Suprapubic skin (tissue), 4 donors: ENCODE data around the gene DRD3. TPM values are rescaled to one million over a fixed set of nuclear protein-coding genes. Genes with fewer than 3 reads are reported as not detected.

Experiments used
- DNase-seq, 2 donors: peaks; one replicate each; pipeline ENCODE4 v3.0.0-alpha.2; 2019; ENCODE audit warnings: low spot score in 2 of 2
- H3K27ac ChIP-seq: fragments of 200-600 bp; sonication (generic); one replicate; pipeline ENCODE4 v1.5.1; 2019
- H3K27me3 ChIP-seq: fragments of 200-600 bp; sonication (generic); one replicate; pipeline ENCODE4 v1.5.1; 2019
- H3K36me3 ChIP-seq: fragments of 200-600 bp; sonication (generic); one replicate; pipeline ENCODE4 v1.5.1; 2019
- H3K4me1 ChIP-seq: fragments of 200-600 bp; sonication (generic); one replicate; pipeline ENCODE4 v1.5.1; 2019
- H3K4me3 ChIP-seq: fragments of 200-600 bp; sonication (generic); one replicate; pipeline ENCODE4 v1.5.1; 2019; ENCODE audit warnings: mild to moderate bottlenecking
- H3K9me3 ChIP-seq: fragments of 200-600 bp; sonication (generic); one replicate; pipeline ENCODE4 v1.5.1; 2019
- EP300 ChIP-seq: sonication (generic); formaldehyde crosslinking; IDR thresholded peaks from one replicate; pipeline ENCODE4 v1.6.1; 2017; ENCODE audit warnings: antibody characterized with exemption
- POLR2A ChIP-seq, 2 donors: fragments of 450-650 bp; IDR thresholded peaks; one replicate each; pipeline ENCODE4 v1.6.1; 2017; ENCODE audit warnings: antibody characterized with exemption in 2 of 2, mild to moderate bottlenecking in 2 of 2, moderate library complexity in 2 of 2
- POLR2AphosphoS5 ChIP-seq, 3 donors: sonication (generic); formaldehyde crosslinking; IDR thresholded peaks; one replicate each; pipeline ENCODE4 v1.6.1; 2017; ENCODE audit warnings: antibody characterized with exemption in 3 of 3
- WGBS: methylation state at CpG from one replicate; pipeline ENCODE4 v1.1.5; 2018; 5-methylcytosine and 5-hydroxymethylcytosine counted together
- total RNA-seq, 4 donors: library from RNA; depleted of rRNA; stranded (reverse); fragments of >200 nt; gene quantifications; one replicate each; pipeline ENCODE4 v1.1.0, GENCODE V29; 2016
- TF ChIP-seq, protein P1 (sequence below), 2 donors: fragments of 200-600 bp in 1 of 2; fragments of 450-650 bp in 1 of 2; sonication (generic) in 1 of 2; IDR thresholded peaks; one replicate each; pipeline ENCODE4 v1.5.1; 2016 to 2019; ENCODE audit warnings: antibody characterized with exemption in 2 of 2, mild to moderate bottlenecking in 1 of 2, moderate library complexity in 1 of 2

The DRD3 gene
- total RNA-seq, 4 donors from 2014 or later, result not detected

DNA sequence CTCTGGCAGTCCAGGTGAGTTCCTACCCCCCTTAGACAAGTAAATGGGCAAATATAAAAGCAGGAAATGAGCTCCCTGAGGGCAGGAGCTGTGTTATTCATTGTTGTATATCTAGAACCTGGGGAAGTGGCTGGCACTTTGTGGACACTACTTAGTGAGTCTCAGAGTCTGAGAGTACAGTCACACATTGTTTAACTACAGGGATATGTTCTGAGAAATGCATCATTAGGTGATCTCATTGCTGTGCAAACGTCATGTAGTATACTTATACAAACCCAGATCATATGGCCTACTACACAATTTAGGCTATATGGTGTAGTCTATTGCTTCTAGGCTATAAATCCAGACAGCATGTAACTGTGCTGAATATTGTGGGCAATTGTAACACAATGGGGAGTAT is 52.4 kb downstream of the DRD3 start:
- H3K4me1 ChIP-seq, result no peaks in the 10 kb centered on the region
- 69% methylated on average over 1 of the region's 1 CpG for WGBS
- H3K27me3 ChIP-seq, result no peaks in the 10 kb centered on the region
- no peaks in the 10 kb centered on the region for H3K9me3 ChIP-seq
- H3K27ac ChIP-seq, result no peak overlapping the region
- H3K36me3 ChIP-seq, result no peaks in the 10 kb centered on the region
- DNase-seq, result no peak
- TF ChIP-seq POLR2A (IDR thresholded peaks at IDR 0.05) (no peak), POLR2AphosphoS5 (IDR thresholded peaks at IDR 0.05) (no peak), EP300 (no peak)
- TF ChIP-seq, protein P1, sequence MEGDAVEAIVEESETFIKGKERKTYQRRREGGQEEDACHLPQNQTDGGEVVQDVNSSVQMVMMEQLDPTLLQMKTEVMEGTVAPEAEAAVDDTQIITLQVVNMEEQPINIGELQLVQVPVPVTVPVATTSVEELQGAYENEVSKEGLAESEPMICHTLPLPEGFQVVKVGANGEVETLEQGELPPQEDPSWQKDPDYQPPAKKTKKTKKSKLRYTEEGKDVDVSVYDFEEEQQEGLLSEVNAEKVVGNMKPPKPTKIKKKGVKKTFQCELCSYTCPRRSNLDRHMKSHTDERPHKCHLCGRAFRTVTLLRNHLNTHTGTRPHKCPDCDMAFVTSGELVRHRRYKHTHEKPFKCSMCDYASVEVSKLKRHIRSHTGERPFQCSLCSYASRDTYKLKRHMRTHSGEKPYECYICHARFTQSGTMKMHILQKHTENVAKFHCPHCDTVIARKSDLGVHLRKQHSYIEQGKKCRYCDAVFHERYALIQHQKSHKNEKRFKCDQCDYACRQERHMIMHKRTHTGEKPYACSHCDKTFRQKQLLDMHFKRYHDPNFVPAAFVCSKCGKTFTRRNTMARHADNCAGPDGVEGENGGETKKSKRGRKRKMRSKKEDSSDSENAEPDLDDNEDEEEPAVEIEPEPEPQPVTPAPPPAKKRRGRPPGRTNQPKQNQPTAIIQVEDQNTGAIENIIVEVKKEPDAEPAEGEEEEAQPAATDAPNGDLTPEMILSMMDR (IDR thresholded peaks at IDR 0.05), result no peak
- no peak overlapping the region for H3K4me3 ChIP-seq

DNA sequence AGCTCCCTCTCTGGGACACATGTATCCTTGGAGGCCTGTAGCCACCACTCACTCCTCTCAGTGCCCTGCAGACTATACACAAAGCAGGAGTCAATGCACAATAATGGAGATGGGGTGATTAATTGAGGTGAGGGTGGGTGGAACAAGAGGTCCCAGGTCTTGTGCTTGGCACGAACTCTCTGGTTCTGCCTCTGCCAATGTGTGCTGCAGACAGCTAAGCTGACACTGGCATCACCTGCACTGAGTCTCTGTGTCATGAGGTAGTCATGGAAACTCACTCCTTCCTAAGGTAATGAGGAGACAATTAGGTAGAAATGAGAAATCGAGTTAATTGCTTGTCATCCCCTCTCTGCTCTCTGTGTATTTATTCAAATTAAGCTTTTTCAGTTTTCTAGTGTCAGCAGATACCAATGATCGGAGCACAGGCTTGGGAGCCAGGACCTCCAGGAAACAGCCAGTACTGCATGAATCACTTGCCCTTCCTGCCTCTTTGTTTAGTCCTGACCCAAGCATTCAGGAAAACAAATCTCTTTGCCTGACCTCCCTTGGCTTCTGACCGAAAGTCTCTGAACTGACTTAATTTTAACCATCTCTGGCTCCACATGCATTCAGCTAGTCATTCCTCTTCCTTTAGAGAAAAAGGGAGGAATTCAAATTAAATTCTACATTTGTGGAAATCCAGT is 56.7 kb downstream of the DRD3 start:
- no peaks in the 10 kb centered on the region for H3K36me3 ChIP-seq
- no peak for DNase-seq
- TF ChIP-seq, protein P1 (IDR thresholded peaks at IDR 0.05), result no peak
- no peak for TF ChIP-seq EP300
- no peak for TF ChIP-seq POLR2A (IDR thresholded peaks at IDR 0.05)
- no peak for TF ChIP-seq POLR2AphosphoS5 (IDR thresholded peaks at IDR 0.05)
- H3K27me3 ChIP-seq, result no peaks in the 10 kb centered on the region
- H3K9me3 ChIP-seq, result no peaks in the 10 kb centered on the region
- H3K4me1 ChIP-seq, result no peaks in the 10 kb centered on the region
- no peak overlapping the region for H3K27ac ChIP-seq
- WGBS, result 59% methylated on average over 4 of the region's 4 CpGs
- H3K4me3 ChIP-seq, result no peak overlapping the region

DNA sequence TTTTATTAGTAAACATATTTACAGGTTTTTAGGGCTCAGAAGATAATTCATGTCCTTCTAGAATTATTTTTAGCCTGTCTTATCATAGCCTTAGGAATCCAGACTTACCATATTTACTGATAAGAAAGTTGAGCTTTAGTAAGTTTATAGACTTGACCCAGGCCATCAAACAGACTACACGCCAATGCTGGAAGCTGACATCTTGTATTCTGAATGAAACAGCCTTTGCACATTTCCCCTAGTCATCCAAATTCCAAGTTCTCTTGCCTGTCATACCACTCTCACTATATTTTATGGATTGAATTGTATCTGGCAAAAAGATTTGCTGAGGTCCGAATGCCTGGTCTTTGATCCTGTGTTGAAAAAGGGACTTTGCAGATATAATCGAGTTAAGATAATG is 58.6 kb downstream of the DRD3 start:
- Histone ChIP-seq H3K27ac (no peak overlapping the region), H3K9me3 (no peaks in the 10 kb centered on the region), H3K36me3 (no peaks in the 10 kb centered on the region), H3K4me1 (no peaks in the 10 kb centered on the region), H3K27me3 (no peaks in the 10 kb centered on the region), H3K4me3 (no peak overlapping the region)
- TF ChIP-seq EP300 (no peak), POLR2A (IDR thresholded peaks at IDR 0.05) (no peak), POLR2AphosphoS5 (IDR thresholded peaks at IDR 0.05) (no peak)
- TF ChIP-seq, protein P1 (IDR thresholded peaks at IDR 0.05), result no peak
- 88% methylated on average over 3 of the region's 3 CpGs for WGBS
- DNase-seq, result no peak

DNA sequence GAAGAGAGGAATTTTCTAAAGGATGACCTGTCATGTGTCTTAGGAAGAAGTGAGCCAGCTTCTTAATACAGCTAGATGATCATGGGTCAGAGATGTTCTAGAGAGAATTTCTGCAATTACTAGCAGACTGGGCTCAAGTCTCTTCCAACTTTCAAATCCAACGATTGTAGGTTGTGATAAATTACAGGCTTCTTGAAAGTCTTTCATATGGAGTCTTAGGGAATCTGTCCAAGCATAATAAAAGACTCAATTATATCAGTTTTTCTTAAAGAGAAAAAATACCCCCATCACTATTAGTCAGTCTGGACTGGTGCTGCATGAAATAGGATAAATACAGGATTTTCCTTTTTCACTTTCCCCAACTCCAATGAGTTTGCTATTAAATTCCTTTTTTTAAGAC is 59.1 kb downstream of the DRD3 start:
- Histone ChIP-seq H3K27me3 (no peaks in the 10 kb centered on the region), H3K4me3 (no peak overlapping the region), H3K36me3 (no peaks in the 10 kb centered on the region), H3K9me3 (no peaks in the 10 kb centered on the region), H3K27ac (no peak overlapping the region), H3K4me1 (no peaks in the 10 kb centered on the region)
- TF ChIP-seq EP300 (no peak), POLR2A (IDR thresholded peaks at IDR 0.05) (no peak), POLR2AphosphoS5 (IDR thresholded peaks at IDR 0.05) (no peak)
- TF ChIP-seq, protein P1 (IDR thresholded peaks at IDR 0.05), result no peak
- 27% methylated on average over 1 of the region's 1 CpG for WGBS
- no peak for DNase-seq

DNA sequence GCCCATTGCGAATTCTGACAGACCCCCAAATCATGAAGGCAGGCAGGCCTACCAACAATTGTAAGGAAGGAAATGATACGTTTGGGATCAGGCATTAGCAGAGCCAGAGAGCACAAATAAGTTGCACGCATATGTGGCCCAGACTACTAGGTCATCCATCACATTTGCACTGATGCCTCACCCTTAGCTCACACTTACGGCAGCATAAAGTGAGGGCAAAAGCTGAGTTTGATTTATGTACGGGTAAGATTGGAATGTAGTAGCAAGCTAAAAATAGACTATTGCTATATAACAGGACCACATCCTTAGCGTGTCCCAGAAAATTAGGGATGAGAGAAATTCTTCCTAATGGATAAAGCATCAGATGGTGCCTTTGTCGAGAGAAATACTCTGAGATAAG is 63.7 kb downstream of the DRD3 start:
- 66% methylated on average over 7 of the region's 7 CpGs for WGBS
- no peaks in the 10 kb centered on the region for H3K27me3 ChIP-seq
- no peak for DNase-seq
- no peak overlapping the region for H3K4me3 ChIP-seq
- TF ChIP-seq EP300 (no peak), POLR2AphosphoS5 (IDR thresholded peaks at IDR 0.05) (no peak), POLR2A (IDR thresholded peaks at IDR 0.05) (no peak)
- no peaks in the 10 kb centered on the region for H3K4me1 ChIP-seq
- H3K36me3 ChIP-seq, result no peaks in the 10 kb centered on the region
- no peaks in the 10 kb centered on the region for H3K9me3 ChIP-seq
- H3K27ac ChIP-seq, result no peak overlapping the region

DNA sequence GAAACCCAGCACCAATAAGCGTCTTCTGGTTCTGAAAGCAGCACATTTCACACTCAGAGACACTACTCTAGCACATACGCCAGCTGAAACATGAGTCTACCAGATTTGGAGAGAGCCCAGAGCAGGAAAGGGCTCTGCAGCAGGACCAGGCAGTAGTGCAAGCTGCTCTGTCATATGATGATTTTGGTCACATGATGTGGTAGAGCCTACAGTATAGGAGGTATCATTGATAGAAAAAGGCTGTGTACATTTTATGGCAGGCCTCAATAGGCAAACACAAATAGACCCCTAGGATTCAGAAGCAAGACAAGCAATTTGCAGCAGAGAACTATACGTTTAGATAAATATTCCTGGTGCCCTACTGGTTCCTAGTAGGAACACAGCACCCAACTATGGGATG is 64.1 kb downstream of the DRD3 start:
- WGBS, result 76% methylated on average over 3 of the region's 3 CpGs
- no peak overlapping the region for H3K27ac ChIP-seq
- no peak for DNase-seq
- no peaks in the 10 kb centered on the region for H3K4me1 ChIP-seq
- H3K27me3 ChIP-seq, result no peaks in the 10 kb centered on the region
- H3K4me3 ChIP-seq, result no peak overlapping the region
- no peaks in the 10 kb centered on the region for H3K9me3 ChIP-seq
- TF ChIP-seq, protein P1 (IDR thresholded peaks at IDR 0.05), result no peak
- TF ChIP-seq EP300 (no peak), POLR2A (IDR thresholded peaks at IDR 0.05) (no peak), POLR2AphosphoS5 (IDR thresholded peaks at IDR 0.05) (no peak)
- no peaks in the 10 kb centered on the region for H3K36me3 ChIP-seq
